Testis (tissue), 3 donors: ENCODE data around the gene SHF. TPM values are rescaled to one million over a fixed set of nuclear protein-coding genes. Genes with fewer than 3 reads are reported as not detected.

ENCODE experiments used
- DNase-seq: peaks from one replicate; pipeline ENCODE4 v3.0.0-alpha.2; 2019
- H3K27ac ChIP-seq, 2 donors: fragments of 200-600 bp; sonication (generic); one replicate each; pipeline ENCODE4 v1.5.1; 2019
- H3K27me3 ChIP-seq: fragments of 200-600 bp; sonication (generic); one replicate; pipeline ENCODE4 v1.5.1; 2019
- H3K36me3 ChIP-seq: fragments of 200-600 bp; sonication (generic); one replicate; pipeline ENCODE4 v1.5.1; 2017; ENCODE audit warnings: low read depth; ENCODE audit errors: missing control alignments
- H3K4me1 ChIP-seq: fragments of 200-600 bp; sonication (generic); one replicate; pipeline ENCODE4 v1.5.1; 2019
- H3K4me3 ChIP-seq, 2 donors: fragments of 200-600 bp; sonication (generic); one replicate each; pipeline ENCODE4 v1.5.1; 2017 to 2019
- H3K9me3 ChIP-seq: fragments of 200-600 bp; sonication (generic); one replicate; pipeline ENCODE4 v1.5.1; 2017
- POLR2A ChIP-seq: fragments of 450-650 bp; IDR thresholded peaks from one replicate; pipeline ENCODE4 v1.6.1; 2017; ENCODE audit warnings: antibody characterized with exemption, mild to moderate bottlenecking, moderate library complexity
- WGBS, 2 donors: methylation state at CpG; one replicate each; pipeline ENCODE4 v1.1.5; 2018; 5-methylcytosine and 5-hydroxymethylcytosine counted together
- intact Hi-C: fragments of 100-400 bp; cut with DNase I; formaldehyde crosslinking; loops from one replicate; pipeline ENCODE4 v1.15.1; 2023; ENCODE audit warnings: low total_unique reads
- polyA plus RNA-seq: library from polyadenylated mRNA; stranded (reverse); fragments of 350-450 nt; fragmentation: Illumina TruSeq; extraction: RNeasy Lipid Tissue Mini Kit (QIAGEN cat#74804); gene quantifications from one replicate; pipeline ENCODE4 v1.2.3, GENCODE V29; 2014; ENCODE audit warnings: low read depth, low replicate concordance; ENCODE audit not compliant: insufficient read depth
- total RNA-seq, 2 donors: library from RNA; depleted of rRNA; stranded (reverse); fragments of >200 nt; gene quantifications; one replicate each; pipeline ENCODE4 v1.2.3, GENCODE V29; 2016
- TF ChIP-seq, protein P1 (sequence below), 3 experiments: fragments of 450-650 bp in 2 of 3; fragments of 200-600 bp in 1 of 3; sonication (generic) in 1 of 3; IDR thresholded peaks; one replicate each; pipeline ENCODE4 v1.5.1; 2016 to 2019; ENCODE audit warnings: antibody characterized with exemption in 3 of 3, mild to moderate bottlenecking in 2 of 3, moderate library complexity in 1 of 3

Gene SHF
- total and polyA plus RNA-seq, 3 donors from 2014 or later = 9.3 to 13.2 (median 12.7) TPM

DNA sequence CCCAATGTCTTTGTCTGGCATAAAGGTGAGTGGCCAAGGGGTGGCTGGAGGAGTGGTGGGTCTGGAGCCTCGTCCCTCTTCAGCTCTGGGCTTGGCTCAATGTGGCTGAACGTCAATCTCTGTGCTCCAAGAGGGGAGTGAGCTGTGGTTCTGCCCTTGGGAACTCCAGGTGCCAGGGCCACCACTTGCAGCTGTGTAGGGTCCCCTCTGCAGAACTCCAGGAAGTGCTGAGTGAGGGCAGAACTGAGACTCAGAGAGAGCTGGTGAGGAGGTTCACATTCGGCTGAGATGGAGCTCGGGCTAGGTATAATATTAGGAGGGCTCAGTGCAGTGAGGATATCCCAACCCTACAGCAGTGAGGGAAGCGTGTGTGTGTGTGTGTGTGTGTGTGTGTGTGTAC, 46.4 kb downstream of the SHF start:
- no peak for DNase-seq
- H3K4me3 ChIP-seq = no peak overlapping the region
- H3K4me1 ChIP-seq = no peaks in the 10 kb centered on the region
- no peaks in the 10 kb centered on the region for H3K36me3 ChIP-seq
- H3K9me3 ChIP-seq = no peaks in the 10 kb centered on the region
- TF ChIP-seq, protein P1, sequence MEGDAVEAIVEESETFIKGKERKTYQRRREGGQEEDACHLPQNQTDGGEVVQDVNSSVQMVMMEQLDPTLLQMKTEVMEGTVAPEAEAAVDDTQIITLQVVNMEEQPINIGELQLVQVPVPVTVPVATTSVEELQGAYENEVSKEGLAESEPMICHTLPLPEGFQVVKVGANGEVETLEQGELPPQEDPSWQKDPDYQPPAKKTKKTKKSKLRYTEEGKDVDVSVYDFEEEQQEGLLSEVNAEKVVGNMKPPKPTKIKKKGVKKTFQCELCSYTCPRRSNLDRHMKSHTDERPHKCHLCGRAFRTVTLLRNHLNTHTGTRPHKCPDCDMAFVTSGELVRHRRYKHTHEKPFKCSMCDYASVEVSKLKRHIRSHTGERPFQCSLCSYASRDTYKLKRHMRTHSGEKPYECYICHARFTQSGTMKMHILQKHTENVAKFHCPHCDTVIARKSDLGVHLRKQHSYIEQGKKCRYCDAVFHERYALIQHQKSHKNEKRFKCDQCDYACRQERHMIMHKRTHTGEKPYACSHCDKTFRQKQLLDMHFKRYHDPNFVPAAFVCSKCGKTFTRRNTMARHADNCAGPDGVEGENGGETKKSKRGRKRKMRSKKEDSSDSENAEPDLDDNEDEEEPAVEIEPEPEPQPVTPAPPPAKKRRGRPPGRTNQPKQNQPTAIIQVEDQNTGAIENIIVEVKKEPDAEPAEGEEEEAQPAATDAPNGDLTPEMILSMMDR (IDR thresholded peaks at IDR 0.05) = no peak
- TF ChIP-seq POLR2A = no peak
- intact Hi-C loops = no loop called here
- no peak overlapping the region for H3K27ac ChIP-seq
- H3K27me3 ChIP-seq = no peaks in the 10 kb centered on the region
- WGBS, 2 donors = 67 to 83% methylated on average over 1 to 5 of the region's 5 CpGs

DNA sequence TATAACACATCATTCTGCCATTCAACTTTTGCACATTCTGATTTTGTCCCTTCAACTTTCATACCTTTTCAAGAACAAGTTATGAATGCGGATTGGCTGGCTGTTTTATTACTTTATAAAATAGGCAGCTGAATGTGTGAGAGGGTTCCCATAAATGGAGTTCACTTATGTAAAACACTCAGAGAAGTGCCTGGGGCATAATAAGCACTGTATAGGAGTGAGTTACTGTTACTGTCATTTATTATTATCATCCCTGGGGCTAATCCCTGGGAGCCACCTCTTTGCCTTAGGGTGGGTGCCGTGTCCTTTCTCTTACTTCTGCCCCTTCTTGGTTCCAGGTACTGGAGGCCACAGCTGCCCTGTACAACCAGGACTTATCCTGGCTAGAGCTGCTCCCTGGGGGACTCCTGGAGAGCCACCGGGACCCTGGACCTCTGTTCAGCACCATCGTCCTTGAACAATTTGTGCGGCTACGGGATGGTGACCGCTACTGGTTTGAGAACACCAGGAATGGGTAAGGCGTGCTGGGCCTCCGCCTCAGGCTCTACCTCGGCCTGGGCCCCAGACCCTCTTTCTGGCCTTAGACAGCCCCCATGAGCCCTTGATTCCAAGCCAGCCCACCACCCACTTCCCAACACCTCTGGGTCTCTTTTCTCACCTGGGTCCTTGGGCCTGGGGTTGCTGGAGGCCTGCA, 47.1 kb downstream of the SHF start:
- Histone ChIP-seq H3K9me3 (no peaks in the 10 kb centered on the region), H3K27me3 (no peaks in the 10 kb centered on the region), H3K27ac (no peak overlapping the region), H3K36me3 (no peaks in the 10 kb centered on the region), H3K4me1 (no peaks in the 10 kb centered on the region), H3K4me3 (no peak overlapping the region)
- WGBS, 2 donors = 92 to 95% methylated on average over 10 of the region's 10 CpGs
- no peak for TF ChIP-seq POLR2A
- TF ChIP-seq, protein P1 (IDR thresholded peaks at IDR 0.05) = no peak
- no peak for DNase-seq
- intact Hi-C loops = no loop called here

DNA sequence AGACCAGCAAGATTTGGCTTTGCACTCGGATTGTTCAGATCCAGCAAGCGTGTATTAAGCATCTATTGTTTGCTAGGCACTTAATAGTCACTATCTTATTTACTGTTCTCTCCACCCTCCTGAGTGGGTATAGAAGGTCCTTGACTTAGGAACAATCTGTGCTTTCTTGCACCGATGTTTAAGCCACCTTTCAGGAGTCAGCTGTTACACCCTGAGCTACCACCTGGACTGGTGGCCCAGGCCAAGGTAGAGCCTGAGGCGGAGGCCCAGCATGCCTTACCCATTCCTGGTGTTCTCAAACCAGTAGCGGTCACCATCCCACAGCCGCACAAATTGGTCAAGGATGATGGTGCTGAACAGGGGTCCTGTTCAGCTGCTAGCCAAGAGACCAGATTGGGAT, 48.0 kb downstream of the SHF start:
- Histone ChIP-seq H3K27ac (no peak overlapping the region), H3K27me3 (no peaks in the 10 kb centered on the region), H3K4me3 (no peak overlapping the region), H3K4me1 (peaks cover 5% of the 10 kb centered on the region), H3K9me3 (no peaks in the 10 kb centered on the region), H3K36me3 (no peaks in the 10 kb centered on the region)
- no peak for DNase-seq
- WGBS, 2 donors = 82 to 84% methylated on average over 6 of the region's 6 CpGs
- no peak for TF ChIP-seq POLR2A
- TF ChIP-seq, protein P1 (IDR thresholded peaks at IDR 0.05) = no peak
- intact Hi-C loops = no loop called here

GRCh38 chr15:45138814-45139765, 48.7 kb downstream of the SHF start:
- Histone ChIP-seq H3K27me3 (no peaks in the 10 kb centered on the region), H3K27ac (no peak overlapping the region), H3K4me1 (peaks cover 5% of the 10 kb centered on the region), H3K4me3 (no peak overlapping the region), H3K36me3 (no peaks in the 10 kb centered on the region), H3K9me3 (no peaks in the 10 kb centered on the region)
- TF ChIP-seq, protein P1 (IDR thresholded peaks at IDR 0.05) = no peak
- TF ChIP-seq POLR2A = no peak
- 31 to 63% methylated on average over 2 to 12 of the region's 12 CpGs for WGBS, 2 donors
- intact Hi-C loops = no loop called here
- DNase-seq = no peak
